HG03520 (cell line): ENCODE measurements around the gene TDRD7.
A peak's percentile ranks its signal among the peaks of the same experiment; 100 is the strongest.

Experiments
- ATAC-seq: cut with Tn5 transposase; IDR thresholded peaks from one replicate; pipeline ENCODE4 v1.9.1; 2021; ENCODE audit warnings: mild to moderate bottlenecking, moderate library complexity; ENCODE audit not compliant: unreplicated experiment

TDRD7 gene

GRCh38 chr9:97411789-97412625 lies at the start of gene TDRD7:
TDRD7 (plus strand) TSS chr9:97412096; CDS start chr9:97428466, 16,370 bp downstream.
- ATAC-seq = peak; percentile 78

GRCh38 chr9:97362777-97363545 lies 48.9 kb upstream of the TDRD7 start:
- no peak for ATAC-seq

- ATAC-seq = no peak
Measured at GRCh38 chr9:97363661-97364299, 48.1 kb upstream of the TDRD7 start.

GRCh38 chr9:97364769-97365490 lies 47.0 kb upstream of the TDRD7 start:
- no peak for ATAC-seq

- no peak for ATAC-seq
Measured at GRCh38 chr9:97365634-97366033, 46.3 kb upstream of the TDRD7 start.

- no peak for ATAC-seq
Measured at GRCh38 chr9:97366476-97366875, 45.4 kb upstream of the TDRD7 start.

- ATAC-seq = no peak
Measured at GRCh38 chr9:97366889-97367288, 45.0 kb upstream of the TDRD7 start.

- ATAC-seq = no peak
Measured at GRCh38 chr9:97367729-97368128, 44.2 kb upstream of the TDRD7 start.

- ATAC-seq = no peak
Measured at GRCh38 chr9:97368964-97369363, 42.9 kb upstream of the TDRD7 start.

- no peak for ATAC-seq
Measured at GRCh38 chr9:97372580-97372979, 39.3 kb upstream of the TDRD7 start.

- no peak for ATAC-seq
Measured at GRCh38 chr9:97373331-97373730, 38.6 kb upstream of the TDRD7 start.

GRCh38 chr9:97374811-97375210 lies 37.1 kb upstream of the TDRD7 start:
- no peak for ATAC-seq

GRCh38 chr9:97376902-97377301 lies 35.0 kb upstream of the TDRD7 start:
- ATAC-seq = no peak

GRCh38 chr9:97382099-97382718 lies 29.7 kb upstream of the TDRD7 start:
- ATAC-seq = no peak

GRCh38 chr9:97384406-97385262 lies 27.3 kb upstream of the TDRD7 start:
- ATAC-seq = no peak

- no peak for ATAC-seq
Measured at GRCh38 chr9:97385626-97386264, 26.2 kb upstream of the TDRD7 start.

GRCh38 chr9:97386265-97386633 lies 25.6 kb upstream of the TDRD7 start:
- ATAC-seq = no peak

- no peak for ATAC-seq
Measured at GRCh38 chr9:97386733-97387503, 25.0 kb upstream of the TDRD7 start.
